IPS-18a (cell line): ENCODE data around the gene NBPF1.
"Not testable (repeated sequence)": the region's sequence is repeated elsewhere in the genome, so short reads cannot be mapped to it uniquely, and the experiment has no call there.

ENCODE experiments used
- H3K27ac ChIP-seq: one replicate; pipeline ENCODE4 v1.5.1; 2013; ENCODE audit warnings: low read length
- H3K27me3 ChIP-seq: one replicate; pipeline ENCODE4 v1.6.1; 2013; ENCODE audit warnings: mild to moderate bottlenecking, low read length; ENCODE audit not compliant: control insufficient read depth, insufficient read depth
- H3K36me3 ChIP-seq: one replicate; pipeline ENCODE4 v1.6.1; 2013; ENCODE audit warnings: low read depth, low read length; ENCODE audit not compliant: control insufficient read depth
- H3K4me1 ChIP-seq: one replicate; pipeline ENCODE4 v1.6.1; 2013; ENCODE audit warnings: low read depth, low read length; ENCODE audit not compliant: control insufficient read depth
- H3K4me3 ChIP-seq: one replicate; pipeline ENCODE4 v1.5.1; 2013; ENCODE audit warnings: low read length
- H3K9ac ChIP-seq: one replicate; pipeline ENCODE4 v1.6.1; 2013; ENCODE audit warnings: mild to moderate bottlenecking, low read length, moderate library complexity
- H3K9me3 ChIP-seq: one replicate; pipeline ENCODE4 v1.6.1; 2013; ENCODE audit warnings: low read depth, low read length; ENCODE audit not compliant: control insufficient read depth

Gene NBPF1

DNA sequence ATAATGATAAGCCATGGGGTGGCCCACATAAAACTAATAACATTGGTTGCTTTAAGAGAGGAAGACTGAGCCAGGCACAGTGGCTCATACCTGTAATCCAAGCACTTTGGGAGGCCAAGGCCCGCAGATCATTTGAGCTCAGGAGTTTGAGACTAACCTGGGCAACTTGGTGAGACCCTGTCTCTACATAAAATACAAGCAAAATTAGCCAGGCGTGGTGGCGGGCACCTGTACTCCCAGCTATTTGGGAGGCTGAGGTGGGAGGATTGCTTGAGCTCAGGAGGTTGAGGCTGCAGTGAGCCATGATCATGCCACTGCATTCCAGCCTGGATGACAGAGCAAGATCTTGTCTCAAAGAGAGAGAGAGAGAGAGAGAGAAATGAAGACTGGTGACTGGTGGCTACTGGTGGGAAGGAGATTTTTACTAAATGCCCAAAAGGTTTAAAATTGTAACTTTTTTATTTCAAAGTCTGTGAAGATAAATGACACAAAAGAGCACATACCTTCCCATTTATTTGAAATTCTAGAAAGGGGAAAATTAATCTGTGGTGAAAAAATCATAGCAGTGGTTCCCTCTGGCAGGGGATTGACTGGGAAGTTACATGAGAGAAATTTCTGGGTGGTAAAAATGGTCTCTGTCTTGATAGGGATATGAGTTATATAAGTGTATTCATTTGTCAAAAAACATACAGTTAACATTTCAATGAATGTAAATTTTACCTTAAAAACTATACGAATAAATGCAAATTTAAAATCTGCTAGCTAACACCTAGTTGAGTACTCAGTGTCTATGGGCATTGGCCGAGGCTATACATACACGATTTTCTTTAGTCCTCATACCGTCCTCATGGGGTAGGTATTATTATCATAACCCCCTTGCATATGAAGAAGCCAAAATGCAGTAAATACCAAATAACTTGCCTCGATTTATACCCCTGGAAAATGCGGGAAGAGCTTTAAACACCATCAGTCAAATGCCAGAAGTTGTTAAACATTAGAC is 2.2 kb upstream of the NBPF1 start:
- no peak overlapping the region for H3K9ac ChIP-seq
- H3K9me3 ChIP-seq = no peaks in the 10 kb centered on the region
- H3K27ac ChIP-seq = no peak overlapping the region
- no peak overlapping the region for H3K4me3 ChIP-seq
- no peaks in the 10 kb centered on the region for H3K36me3 ChIP-seq
- H3K4me1 ChIP-seq = peaks cover 13% of the 10 kb centered on the region
- peaks cover 44% of the 10 kb centered on the region for H3K27me3 ChIP-seq

- Histone ChIP-seq H3K9ac (no peak overlapping the region), H3K4me3 (peak overlapping the region; percentile 72)
Measured at GRCh38 chr1:16614361-16615252, 1.2 kb upstream of the NBPF1 start.

GRCh38 chr1:16612332-16613172 is 812 bp downstream of the NBPF1 start:
- no peak overlapping the region for H3K27ac ChIP-seq
- H3K4me1 ChIP-seq = peaks cover 13% of the 10 kb centered on the region
- H3K9ac ChIP-seq = peak overlapping the region; percentile 52
- H3K36me3 ChIP-seq = peaks cover 2% of the 10 kb centered on the region
- peak overlapping the region; percentile 72 for H3K4me3 ChIP-seq
- H3K9me3 ChIP-seq = no peaks in the 10 kb centered on the region
- peaks cover 44% of the 10 kb centered on the region for H3K27me3 ChIP-seq

More at GRCh38 chr1:16614361-16615252, 1.2 kb upstream of the NBPF1 start:
- Histone ChIP-seq H3K27ac (no peak overlapping the region), H3K4me1 (peaks cover 13% of the 10 kb centered on the region), H3K27me3 (peaks cover 44% of the 10 kb centered on the region), H3K36me3 (no peaks in the 10 kb centered on the region), H3K9me3 (no peaks in the 10 kb centered on the region)

DNA sequence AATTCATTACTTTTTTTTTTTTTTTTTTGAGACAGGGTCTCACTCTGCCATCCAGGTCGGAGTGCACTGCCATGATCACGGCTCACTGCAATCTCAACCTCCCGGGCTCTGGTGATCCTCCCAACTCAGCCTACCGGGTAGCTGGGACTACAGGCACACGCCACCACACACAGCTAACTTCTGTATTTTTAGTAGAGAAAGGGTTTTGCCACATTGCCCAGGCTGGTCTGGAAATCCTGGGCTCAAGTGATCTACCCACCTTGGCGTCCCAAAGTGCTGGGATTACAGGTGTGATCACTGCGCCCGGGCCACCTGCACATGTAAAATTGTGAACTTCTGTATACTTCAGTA is 1.4 kb downstream of the NBPF1 start:
- not testable (repeated sequence) for H3K9me3 ChIP-seq, H3K27ac ChIP-seq, H3K9ac ChIP-seq, H3K36me3 ChIP-seq
- peak overlapping the region; percentile 72 for H3K4me3 ChIP-seq
- peaks cover 13% of the 10 kb centered on the region for H3K4me1 ChIP-seq
- peaks cover 44% of the 10 kb centered on the region for H3K27me3 ChIP-seq

- peaks cover 44% of the 10 kb centered on the region for H3K27me3 ChIP-seq
Measured at GRCh38 chr1:16611164-16611563, 2.2 kb downstream of the NBPF1 start.

DNA sequence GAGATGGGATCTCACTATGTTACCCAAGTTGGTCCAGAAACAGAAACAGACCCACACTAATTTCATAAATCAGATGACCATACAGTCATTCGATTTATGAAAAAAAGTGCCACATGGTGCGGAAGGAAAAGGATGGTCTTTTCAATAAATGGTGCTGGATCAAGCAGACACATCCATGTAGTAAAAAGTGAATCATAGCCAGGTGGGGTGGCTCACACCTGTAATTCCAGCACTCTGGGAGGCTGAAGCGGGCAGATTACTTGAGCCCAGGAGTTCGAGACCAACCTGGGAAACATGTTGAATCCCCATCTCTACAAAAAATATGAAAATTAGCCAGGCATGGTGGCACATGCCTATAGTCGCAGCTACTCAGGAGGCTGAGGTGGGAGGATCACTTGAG is 2.8 kb downstream of the NBPF1 start:
- peaks cover 13% of the 10 kb centered on the region for H3K4me1 ChIP-seq
- not testable (repeated sequence) for H3K27ac ChIP-seq

More at GRCh38 chr1:16611164-16611563, 2.2 kb downstream of the NBPF1 start:
- not testable (repeated sequence) for H3K27ac ChIP-seq, H3K4me3 ChIP-seq, H3K9ac ChIP-seq, H3K9me3 ChIP-seq
- Histone ChIP-seq H3K36me3 (peaks cover 12% of the 10 kb centered on the region), H3K4me1 (peaks cover 13% of the 10 kb centered on the region)

DNA sequence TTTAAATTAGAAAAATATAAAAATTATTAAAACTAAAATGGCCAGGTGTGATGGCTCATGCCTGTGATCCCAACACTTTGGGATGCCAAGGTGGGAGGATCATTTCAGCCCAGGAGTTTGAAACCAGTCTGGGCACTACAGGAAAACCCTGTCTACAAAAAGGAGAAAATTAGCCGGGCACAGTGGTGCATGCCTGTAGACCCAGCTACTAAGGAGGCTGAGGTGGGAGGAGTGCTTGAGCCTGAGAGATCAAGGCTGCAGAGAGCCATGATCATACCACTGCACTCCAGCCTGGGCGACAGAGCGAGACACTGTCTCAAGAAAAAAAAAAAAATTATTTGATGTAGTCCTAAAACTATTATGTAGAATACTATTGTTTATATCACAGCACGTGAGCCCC is 3.6 kb downstream of the NBPF1 start:
- not testable (repeated sequence) for H3K9ac ChIP-seq, H3K9me3 ChIP-seq, H3K4me3 ChIP-seq, H3K27ac ChIP-seq
- Histone ChIP-seq H3K36me3 (peaks cover 16% of the 10 kb centered on the region), H3K4me1 (peaks cover 13% of the 10 kb centered on the region), H3K27me3 (peaks cover 32% of the 10 kb centered on the region)

More for the DNA sequence above, 2.8 kb downstream of the NBPF1 start:
- not testable (repeated sequence) for H3K9ac ChIP-seq, H3K4me3 ChIP-seq, H3K9me3 ChIP-seq
- H3K27me3 ChIP-seq = peaks cover 40% of the 10 kb centered on the region
- peaks cover 16% of the 10 kb centered on the region for H3K36me3 ChIP-seq

DNA sequence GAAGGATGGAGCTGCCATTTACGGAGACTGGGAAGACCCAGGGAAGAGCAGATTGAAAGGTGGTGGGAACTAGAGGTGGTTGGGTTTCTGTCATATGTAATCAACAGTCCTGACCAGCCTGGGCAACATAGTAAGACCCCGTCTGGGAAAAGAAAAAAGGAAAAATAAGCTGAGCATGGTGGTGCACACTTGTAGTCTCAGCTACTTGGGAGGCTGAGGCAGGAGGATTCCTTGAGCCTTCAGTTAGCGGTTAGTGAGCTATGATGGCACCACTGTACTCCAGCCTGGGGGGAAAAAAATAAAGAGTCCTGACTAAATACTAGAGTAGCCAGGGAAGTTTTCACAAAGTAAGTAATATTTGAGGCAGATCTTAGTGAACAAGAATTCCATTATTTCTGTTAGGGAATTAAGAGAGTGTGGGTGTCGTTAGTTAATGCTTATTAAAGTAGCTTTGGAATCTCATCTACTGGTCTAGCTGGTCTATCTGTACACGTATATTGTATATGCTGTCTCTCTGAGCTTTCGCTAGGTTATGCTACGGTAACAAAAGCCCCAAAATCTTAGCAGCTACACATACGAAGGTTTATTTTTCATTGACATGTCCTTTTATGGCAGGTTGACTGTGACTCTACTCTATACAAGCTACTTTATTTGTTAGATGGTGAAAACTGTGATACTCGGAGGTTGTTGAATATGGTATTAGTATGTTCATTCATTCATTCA is 4.4 kb downstream of the NBPF1 start:
- Histone ChIP-seq H3K9me3 (no peaks in the 10 kb centered on the region), H3K27me3 (peaks cover 25% of the 10 kb centered on the region), H3K4me3 (no peak overlapping the region), H3K4me1 (peaks cover 9% of the 10 kb centered on the region), H3K27ac (no peak overlapping the region), H3K36me3 (peaks cover 16% of the 10 kb centered on the region), H3K9ac (no peak overlapping the region)

DNA sequence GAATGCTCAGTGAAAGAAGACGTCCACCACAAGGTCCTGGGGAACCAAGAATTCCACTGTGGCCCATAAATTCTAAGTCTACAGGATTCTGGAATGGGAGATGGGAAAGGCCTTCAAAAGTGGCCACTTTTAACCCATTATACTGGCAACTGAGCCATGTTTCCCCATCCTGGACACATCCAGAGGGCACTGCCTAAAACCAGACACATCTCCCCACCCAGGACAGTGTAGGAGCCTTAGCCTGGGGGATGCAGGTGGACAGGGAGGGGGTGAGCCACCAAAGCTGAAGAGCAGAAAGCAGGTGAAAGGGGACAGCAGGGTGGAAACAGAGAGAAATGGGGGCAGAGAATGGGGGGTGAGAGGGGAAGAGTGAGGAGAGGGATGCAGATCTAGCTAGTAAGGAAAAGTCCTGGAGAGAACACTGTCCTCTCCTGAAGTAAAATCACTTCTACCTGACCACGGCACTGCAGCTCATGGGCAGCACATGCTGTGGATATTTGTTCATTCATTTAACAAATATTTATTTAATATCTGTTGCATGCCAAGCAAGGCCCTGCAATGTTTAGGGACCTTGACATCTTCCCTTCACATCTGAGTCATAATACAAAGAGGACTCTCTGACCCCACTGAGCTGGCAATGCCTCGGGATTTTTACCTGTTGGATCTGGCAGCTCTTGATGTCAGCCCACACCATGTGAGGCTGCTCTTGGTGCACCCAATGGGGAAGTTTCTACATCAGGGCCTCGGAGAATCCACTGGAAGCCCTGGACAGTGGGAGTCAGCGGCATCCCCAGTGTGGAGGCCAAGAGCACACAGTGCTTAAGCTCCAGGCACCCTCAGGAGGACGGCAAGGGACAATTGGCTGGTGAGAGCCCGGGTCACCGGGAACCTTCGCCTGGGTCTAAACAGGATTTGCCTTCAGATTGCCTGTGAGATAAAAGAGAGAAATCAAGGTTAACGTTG is 5.2 kb downstream of the NBPF1 start:
- not testable (repeated sequence) for H3K9ac ChIP-seq, H3K4me3 ChIP-seq, H3K27ac ChIP-seq, H3K4me1 ChIP-seq, H3K9me3 ChIP-seq
- Histone ChIP-seq H3K27me3 (peaks cover 21% of the 10 kb centered on the region), H3K36me3 (peaks cover 16% of the 10 kb centered on the region)

DNA sequence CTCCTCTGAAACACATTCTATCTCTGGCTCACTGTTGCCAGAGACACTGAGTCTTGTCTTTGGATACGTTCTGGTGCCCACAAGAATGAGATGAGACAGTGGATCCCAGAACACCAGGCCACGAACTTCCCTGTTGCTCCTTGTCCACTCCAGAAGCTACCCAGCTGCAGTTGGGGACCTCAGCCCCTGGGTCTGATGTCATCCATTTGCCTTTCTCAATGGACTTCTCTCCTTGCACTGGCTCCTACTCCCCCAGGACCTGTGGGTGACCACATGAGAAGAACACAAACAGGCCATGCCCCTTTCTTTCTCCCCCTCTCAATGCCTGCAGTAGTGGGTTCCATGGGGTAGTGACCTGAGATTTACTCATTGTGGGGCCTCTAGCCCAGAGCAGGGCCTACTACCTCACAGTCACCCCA is 5.9 kb downstream of the NBPF1 start:
- H3K4me1 ChIP-seq = peaks cover 4% of the 10 kb centered on the region
- H3K36me3 ChIP-seq = peaks cover 16% of the 10 kb centered on the region
- H3K4me3 ChIP-seq = no peak overlapping the region
- no peak overlapping the region for H3K27ac ChIP-seq
- peaks cover 16% of the 10 kb centered on the region for H3K27me3 ChIP-seq
- no peak overlapping the region for H3K9ac ChIP-seq
- no peaks in the 10 kb centered on the region for H3K9me3 ChIP-seq
